NCI-H345 treated with DMSO at 0.1 percent for 48 hours (cell line): ENCODE results near the gene TRPM2.
"Not testable (repeated sequence)": the region's sequence is repeated elsewhere in the genome, so short reads cannot be mapped to it uniquely, and the experiment has no call there.

Source experiments
- DNase-seq: peaks from one replicate; lab custom pipeline; 2025; ENCODE audit not compliant: unreplicated experiment; lab: John Stamatoyannopoulos, UW

Gene TRPM2

DNA sequence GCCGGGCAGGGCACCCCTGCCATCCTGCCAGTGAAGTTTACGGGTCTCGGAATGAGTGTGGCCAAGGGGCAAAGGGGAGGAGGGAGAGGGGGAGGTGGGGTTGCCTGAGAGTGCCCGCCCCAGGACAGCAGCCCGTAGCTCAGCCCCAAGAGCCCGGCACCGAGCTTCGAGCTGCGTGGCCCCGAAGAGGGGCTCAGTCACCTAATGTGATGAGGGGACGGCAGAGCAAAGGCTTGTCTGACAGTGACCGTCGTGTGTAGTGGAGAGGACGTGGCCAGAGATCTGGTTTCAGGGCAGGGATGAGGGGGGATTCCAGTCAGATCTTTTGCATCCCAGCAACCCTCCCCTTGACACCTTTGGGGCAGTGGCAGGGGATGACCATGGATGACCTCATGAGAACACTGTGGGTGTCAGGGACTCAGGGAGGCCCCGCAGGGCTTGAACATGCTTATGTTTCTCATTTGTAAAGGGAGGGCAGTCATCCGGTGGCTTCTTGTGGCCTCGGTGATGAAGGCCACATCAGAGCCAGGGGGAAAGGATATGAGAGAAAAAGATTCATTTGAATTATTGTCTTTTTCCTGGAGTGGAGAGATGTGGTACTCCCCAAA lies 1.1 kb upstream of the TRPM2 start:
- DNase-seq: no peak

- no peak for DNase-seq
Observed at GRCh38 chr21:44354001-44354405, 582 bp downstream of the TRPM2 start.

DNA sequence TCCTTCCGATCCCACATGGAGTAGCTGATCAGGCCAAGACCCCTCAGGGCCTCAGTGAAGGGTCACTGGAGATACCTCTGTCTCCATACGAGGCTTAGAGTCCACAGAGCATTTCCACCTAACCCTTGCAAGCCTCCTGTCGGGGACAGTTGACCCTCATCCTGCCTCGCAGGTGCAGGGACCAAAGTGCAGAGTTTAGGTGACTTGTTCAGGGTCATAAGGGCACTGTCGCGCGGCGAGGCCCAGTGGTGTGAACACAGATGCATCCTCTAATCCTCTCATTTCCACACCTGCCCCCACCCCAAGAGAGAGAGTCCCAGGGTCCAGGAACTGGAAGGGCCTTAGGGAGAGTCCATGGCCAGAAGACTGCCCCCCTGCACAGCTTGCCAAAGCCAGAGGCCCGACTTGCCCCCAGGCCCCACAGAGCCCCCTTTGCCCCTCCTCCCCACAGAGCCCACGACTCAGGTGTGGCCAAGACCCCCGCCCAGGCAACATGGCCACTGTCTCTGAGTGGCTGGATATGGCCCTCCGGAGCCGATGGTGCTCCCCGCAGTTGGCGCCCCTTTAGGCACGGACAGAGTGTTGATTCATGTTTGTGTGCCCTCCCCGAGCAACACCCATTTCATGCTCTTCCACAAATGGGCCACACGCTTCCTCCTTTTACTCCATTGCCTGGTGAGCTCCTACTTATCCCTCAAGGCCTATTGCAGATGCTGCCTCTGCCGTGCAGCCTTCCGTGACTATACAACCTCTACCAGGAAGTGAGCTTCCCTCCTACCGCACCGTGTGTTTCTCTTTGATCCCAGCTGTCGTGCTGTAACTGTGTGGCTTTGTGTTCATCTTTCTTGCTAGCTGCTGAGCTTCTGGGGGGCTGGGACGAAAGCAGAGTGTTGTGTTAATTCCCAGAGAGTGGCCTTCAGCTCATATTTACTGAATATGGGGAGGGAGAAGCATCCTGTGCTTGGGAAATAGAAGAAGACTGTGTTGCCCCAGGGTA lies 1.7 kb downstream of the TRPM2 start:
- DNase-seq: no peak

DNA sequence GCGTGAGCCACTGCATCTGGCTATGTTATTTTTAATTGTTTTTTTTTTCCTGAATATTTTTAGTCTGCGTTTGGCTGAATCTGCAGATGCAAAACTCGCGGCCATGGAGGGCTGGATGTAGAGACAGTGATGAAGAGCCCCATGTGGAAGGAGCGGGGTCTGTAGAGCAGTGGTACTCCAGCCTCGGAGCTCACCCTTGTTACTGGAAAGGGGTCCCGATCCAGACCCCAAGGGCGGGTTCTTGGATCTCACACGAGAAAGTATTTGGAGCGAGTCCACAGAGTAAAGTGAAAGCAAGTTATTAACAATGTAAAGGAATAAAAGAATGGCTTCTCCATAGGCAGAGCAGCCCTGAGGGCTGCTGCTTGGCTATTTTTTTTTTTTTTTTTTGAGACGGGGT lies 2.7 kb downstream of the TRPM2 start:
- DNase-seq: no peak

GRCh38 chr21:44356636-44357035 lies 3.2 kb downstream of the TRPM2 start:
- DNase-seq: no peak

- no peak for DNase-seq
Observed at GRCh38 chr21:44357064-44357837, 3.8 kb downstream of the TRPM2 start.

GRCh38 chr21:44359396-44359795 lies 6.0 kb downstream of the TRPM2 start:
- no peak for DNase-seq

GRCh38 chr21:44360159-44360558 lies 6.7 kb downstream of the TRPM2 start:
- no peak for DNase-seq

GRCh38 chr21:44361903-44362302 lies 8.5 kb downstream of the TRPM2 start:
- DNase-seq: not testable (repeated sequence)

GRCh38 chr21:44363278-44363677 lies 9.9 kb downstream of the TRPM2 start:
- DNase-seq: no peak

DNA sequence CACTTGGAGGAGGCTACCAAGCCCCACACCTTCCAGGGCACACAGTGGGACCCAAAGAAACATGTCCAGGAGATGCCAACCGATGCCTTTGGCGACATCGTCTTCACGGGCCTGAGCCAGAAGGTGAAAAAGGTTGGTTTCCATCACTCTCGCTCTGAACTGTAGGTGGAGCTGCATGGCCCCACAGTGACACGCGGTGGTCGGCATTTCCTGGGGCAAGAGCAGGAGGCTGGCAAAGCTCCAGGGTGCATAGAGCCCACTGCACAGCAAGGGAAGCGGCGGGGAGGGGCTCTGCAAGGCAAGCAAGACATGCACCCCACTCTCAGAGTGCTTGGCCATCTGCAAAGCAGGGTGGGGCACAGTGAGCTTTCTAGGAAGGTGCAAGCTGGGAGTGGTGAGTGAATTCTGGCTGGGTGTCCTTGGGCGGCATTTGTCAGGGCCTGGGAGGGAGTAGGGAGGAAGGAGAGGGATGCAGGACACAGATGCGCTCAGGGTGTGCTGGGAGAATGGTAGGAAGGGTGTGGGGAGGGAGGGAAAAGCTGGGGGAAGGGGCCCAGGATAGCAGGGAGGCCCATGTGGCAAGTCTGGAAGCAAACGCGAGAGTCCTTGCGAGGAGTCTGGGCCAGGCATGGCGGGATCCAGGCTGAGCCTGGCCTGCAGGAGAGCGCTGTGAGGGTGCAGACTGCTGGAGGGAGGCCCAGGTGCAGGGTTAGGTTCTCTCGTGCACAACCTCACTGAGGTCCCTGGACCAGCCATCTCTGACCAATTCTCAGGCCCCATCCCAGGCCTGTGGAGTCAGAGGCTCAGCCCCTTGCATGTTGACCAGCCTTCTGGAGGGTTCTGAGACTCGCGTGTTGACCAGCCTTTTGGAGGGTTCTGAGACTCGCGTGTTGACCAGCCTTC lies 11.0 kb downstream of the TRPM2 start:
- DNase-seq: no peak

DNA sequence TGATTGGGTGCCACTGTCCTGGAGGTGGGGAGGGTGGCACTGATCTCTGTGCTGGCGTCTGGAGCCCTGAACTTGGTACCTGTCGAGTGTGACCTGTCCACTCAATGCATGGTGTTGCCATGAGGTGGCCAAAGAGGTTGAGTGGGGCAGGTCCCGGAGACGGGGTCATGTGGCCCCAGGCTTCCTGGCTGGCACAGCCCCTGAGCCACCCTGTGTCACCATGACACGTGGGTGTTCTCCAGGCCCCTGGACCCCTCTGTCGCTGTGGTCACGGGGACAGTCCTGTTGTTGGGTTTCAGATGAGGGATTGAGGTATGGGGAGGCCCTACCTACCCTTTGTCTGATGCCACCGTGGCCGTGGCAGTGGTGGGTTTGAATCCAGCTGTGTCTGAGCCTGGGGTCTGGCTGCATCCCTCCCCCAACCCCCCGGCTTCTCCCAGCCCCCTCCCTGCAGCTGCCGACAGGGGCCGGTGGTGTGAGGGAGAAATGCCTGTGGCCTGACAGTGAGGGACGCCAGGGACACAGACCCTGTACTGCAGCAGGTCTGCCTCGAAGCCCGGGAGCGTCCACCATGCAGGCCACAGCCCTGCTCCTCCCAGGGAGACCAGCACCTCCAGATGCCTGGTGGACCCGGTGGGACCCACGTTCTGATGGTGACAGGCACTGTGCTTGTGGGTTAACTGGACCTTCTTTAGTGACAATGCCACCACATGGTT lies 12.0 kb downstream of the TRPM2 start:
- DNase-seq: no peak

DNA sequence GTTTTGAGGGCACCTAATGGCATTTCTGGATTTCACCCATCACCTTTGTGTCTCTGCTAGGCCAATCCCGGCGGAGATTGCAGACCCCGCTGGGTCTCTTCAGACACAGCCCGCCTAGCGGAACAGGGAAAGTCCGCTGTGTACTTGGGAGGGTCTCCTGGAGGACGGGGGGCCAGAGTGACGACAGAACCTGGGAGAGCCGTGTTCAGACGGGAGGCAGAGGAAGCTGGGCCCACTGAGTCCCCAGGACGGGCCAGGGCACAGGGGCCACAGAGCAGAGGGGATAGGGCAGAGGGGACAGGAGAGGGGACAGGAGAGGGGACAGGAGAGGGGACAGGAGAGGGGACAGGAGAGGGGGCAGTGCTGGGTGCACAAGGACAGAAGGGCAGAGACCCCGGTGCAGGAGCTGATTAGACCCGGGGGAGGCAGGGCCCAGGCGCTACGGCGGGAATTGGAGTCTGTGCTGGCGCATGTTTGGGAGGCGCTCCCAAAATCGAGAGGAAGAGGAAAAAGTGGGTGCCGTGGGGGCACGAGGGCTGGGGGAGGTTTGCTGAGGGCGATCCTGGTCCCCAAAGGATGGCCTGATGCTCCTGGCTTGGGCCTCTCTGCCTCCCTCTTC lies 12.7 kb downstream of the TRPM2 start:
- DNase-seq: no peak

GRCh38 chr21:44366586-44367211 lies 13.3 kb downstream of the TRPM2 start:
- no peak for DNase-seq

DNA sequence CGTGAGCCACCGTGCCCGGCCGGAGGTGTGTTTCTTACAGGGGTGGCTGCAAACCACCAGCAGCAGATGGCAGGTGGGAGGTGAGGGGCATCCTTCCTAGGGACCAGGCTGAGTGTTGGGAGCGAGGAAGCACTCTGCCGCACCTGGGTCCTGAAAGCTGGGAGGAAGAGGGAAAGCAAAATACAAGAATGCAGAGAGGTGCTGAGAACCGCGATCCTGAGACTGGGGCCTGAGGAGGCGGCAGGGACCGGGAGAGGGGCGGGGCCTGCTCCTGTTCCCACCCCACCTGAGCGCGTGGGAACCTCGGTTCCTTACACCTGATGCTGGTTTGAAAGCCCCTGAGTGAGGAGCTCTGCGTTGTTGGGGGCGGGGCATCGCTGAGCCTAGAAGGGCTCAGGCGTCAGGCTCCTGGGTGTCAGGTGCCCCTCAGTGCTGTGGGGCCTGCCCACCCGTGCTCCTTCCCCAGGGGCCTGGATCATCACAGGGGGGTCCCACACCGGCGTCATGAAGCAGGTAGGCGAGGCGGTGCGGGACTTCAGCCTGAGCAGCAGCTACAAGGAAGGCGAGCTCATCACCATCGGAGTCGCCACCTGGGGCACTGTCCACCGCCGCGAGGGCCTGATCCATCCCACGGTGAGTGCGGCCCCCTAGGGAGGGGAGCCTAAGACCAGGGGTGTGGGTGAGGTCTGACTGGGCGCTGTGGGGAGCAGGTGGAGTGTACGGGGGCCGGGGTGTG lies 15.5 kb downstream of the TRPM2 start:
- DNase-seq: peak; percentile 22

DNA sequence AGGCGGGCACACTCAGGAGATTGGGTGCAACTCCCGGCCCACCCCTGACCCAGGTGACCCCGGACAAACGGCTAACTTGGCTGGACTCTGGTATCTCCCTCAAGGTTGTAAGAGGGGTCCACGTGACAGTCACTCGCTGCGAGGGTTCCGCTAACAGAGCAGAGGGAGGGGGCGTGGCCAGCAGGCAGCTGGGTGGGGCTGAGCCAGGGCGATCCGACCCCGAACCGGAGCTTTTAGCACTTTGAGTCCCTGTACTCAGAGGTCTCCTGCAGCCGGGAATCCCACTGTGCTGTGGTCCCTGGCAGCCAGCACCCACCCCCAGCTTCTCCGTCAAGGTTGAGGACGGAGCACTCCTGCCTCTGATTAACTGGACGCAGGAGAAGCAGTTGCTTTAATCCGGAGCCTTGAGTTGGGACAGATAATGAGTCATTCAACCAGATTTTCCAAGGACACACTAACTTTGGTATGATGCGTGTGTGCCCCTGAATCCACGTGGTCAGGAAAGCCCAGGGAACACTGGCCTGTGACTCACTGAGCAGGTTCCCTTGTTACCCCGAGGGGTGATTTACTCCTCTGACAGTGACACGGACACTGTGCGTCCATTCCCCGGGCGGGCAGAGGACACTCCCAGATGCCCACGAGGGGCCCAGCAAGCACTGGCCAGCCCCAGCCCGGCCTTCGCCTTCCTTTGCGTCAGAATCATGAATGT lies 16.8 kb downstream of the TRPM2 start:
- peak; percentile 15 for DNase-seq

- no peak for DNase-seq
Observed at GRCh38 chr21:44370786-44371410, 17.5 kb downstream of the TRPM2 start.
